22Rv1 (cell line): Measurements from ENCODE around the gene KCNG4.

Experiments used
- CTCF ChIP-seq: fragments of 450-650 bp; IDR thresholded peaks from 2 replicates; pipeline ENCODE4 v1.5.1; 2017; ENCODE audit warnings: mild to moderate bottlenecking
- ZFX ChIP-seq: fragments of 450-650 bp; IDR thresholded peaks from 2 replicates; pipeline ENCODE4 v1.6.1; 2017; ENCODE audit warnings: antibody characterized with exemption, borderline replicate concordance

- TF ChIP-seq CTCF (no peak), ZFX (no peak)
Measured at GRCh38 chr16:84212631-84213030, 27.2 kb downstream of the KCNG4 start.
